NB4 (cell line): ENCODE results near the gene ASXL1.

ENCODE experiments used
- DNase-seq: peaks from one replicate; pipeline ENCODE4 v3.0.0; 2010; ENCODE audit warnings: low read depth
- H3K4me3 ChIP-seq: one replicate; pipeline ENCODE4 v1.5.1; 2011; ENCODE audit warnings: mild to moderate bottlenecking, low read depth, low read length, moderate library complexity
- CTCF ChIP-seq: IDR thresholded peaks from one replicate; pipeline ENCODE4 v1.5.1; 2012; ENCODE audit warnings: low read depth, low read length
- MAX ChIP-seq: IDR thresholded peaks from 2 replicates; pipeline ENCODE4 v1.6.1; 2011; ENCODE audit warnings: low read depth, low read length
- MYC ChIP-seq: IDR thresholded peaks from 2 replicates; pipeline ENCODE4 v1.6.1; 2011; ENCODE audit warnings: low read depth, low read length
- POLR2A ChIP-seq: IDR thresholded peaks from 2 replicates; pipeline ENCODE4 v1.6.1; 2011; ENCODE audit warnings: mild to moderate bottlenecking; ENCODE audit not compliant: insufficient read length; ENCODE audit errors: extremely low read depth

Gene ASXL1

GRCh38 chr20:32472581-32473207, 114.6 kb downstream of the ASXL1 start:
- TF ChIP-seq MYC = no peak
- TF ChIP-seq CTCF = no peak
- no peak for TF ChIP-seq MAX
- no peak for TF ChIP-seq POLR2A
- H3K4me3 ChIP-seq = no peak overlapping the region
- no peak for DNase-seq

- H3K4me3 ChIP-seq = no peak overlapping the region
- no peak for DNase-seq
- no peak for TF ChIP-seq CTCF
- TF ChIP-seq MYC = no peak
- TF ChIP-seq MAX = no peak
- no peak for TF ChIP-seq POLR2A
These were observed 115.3 kb downstream of the ASXL1 start for GRCh38 chr20:32473231-32474008.

GRCh38 chr20:32474009-32474716, 116.0 kb downstream of the ASXL1 start:
- TF ChIP-seq MYC (no peak), MAX (no peak), CTCF (no peak), POLR2A (no peak)
- DNase-seq = no peak
- H3K4me3 ChIP-seq = no peak overlapping the region

GRCh38 chr20:32474717-32474966, 116.5 kb downstream of the ASXL1 start:
- no peak overlapping the region for H3K4me3 ChIP-seq
- TF ChIP-seq MAX (no peak), CTCF (no peak), MYC (no peak), POLR2A (no peak)
- DNase-seq = no peak

- TF ChIP-seq POLR2A (no peak), MAX (no peak), CTCF (no peak), MYC (no peak)
- no peak for DNase-seq
- H3K4me3 ChIP-seq = no peak overlapping the region
These were observed 117.1 kb downstream of the ASXL1 start for GRCh38 chr20:32474967-32475811.
